ENCODE measurements around the gene NUDT4. TPM values are rescaled to one million over a fixed set of nuclear protein-coding genes. Genes with fewer than 3 reads are reported as not detected.

NUDT4 gene
- total RNA-seq, 1 experiment from 2014 or later: 93.8 TPM

DNA sequence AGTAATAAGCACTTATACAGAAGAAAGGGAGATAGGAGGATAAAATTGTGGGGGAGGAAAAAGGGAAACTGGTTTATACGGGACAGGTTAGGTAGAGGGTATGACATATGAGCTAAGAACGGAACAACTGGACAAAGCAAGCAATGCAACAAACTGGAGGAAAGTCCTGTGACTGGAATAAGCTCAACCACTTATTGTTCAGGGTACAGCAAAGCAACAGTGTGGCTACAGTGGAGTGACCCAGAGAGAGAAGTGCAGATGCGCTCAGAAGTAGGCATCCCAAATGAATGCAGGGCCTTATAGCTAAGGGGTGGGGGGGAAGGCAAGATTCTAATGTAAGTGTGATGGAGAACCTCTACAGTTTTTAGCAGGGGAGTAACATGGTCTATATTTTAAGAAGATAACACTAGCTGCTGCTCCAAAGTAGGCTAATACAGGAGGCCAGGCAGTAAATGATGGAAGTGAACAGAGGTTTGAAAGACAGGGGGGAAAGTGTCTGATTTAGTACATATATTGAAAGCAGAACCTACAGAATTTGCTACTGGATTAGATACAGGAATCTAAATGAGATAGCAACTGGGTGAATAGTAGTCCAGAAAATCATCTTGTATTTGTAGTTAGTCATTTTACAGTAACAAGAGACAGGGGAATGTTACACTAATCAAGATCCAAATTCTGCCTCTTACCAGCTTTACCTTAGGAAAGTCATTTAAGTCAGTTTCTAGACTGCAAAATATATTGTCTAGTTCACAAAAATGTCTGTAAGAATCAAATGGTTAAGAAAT lies 60.7 kb downstream of the NUDT4 start:
- intact Hi-C loops (cut with micrococcal nuclease; ENCODE audit: unreplicated experiment): no loop called here
- TF ChIP-seq, protein P1, sequence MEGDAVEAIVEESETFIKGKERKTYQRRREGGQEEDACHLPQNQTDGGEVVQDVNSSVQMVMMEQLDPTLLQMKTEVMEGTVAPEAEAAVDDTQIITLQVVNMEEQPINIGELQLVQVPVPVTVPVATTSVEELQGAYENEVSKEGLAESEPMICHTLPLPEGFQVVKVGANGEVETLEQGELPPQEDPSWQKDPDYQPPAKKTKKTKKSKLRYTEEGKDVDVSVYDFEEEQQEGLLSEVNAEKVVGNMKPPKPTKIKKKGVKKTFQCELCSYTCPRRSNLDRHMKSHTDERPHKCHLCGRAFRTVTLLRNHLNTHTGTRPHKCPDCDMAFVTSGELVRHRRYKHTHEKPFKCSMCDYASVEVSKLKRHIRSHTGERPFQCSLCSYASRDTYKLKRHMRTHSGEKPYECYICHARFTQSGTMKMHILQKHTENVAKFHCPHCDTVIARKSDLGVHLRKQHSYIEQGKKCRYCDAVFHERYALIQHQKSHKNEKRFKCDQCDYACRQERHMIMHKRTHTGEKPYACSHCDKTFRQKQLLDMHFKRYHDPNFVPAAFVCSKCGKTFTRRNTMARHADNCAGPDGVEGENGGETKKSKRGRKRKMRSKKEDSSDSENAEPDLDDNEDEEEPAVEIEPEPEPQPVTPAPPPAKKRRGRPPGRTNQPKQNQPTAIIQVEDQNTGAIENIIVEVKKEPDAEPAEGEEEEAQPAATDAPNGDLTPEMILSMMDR (conservative IDR thresholded peaks at IDR 0.05; ENCODE audit: low read depth, low read length): no peak
- no peak for TF ChIP-seq EZH2 (IDR thresholded peaks at IDR 0.05; ENCODE audit: borderline replicate concordance, low read depth, low read length, poor library complexity, severe bottlenecking)
- Histone ChIP-seq H3K27me3 (replicated peaks; ENCODE audit: insufficient read depth, low read depth, low read length, poor library complexity) (no peaks in the 10 kb centered on the region), H3K4me1 (ENCODE audit: insufficient read depth, low read length, poor library complexity, severe bottlenecking) (peaks cover 20% of the 10 kb centered on the region), H3K4me3 (ENCODE audit: low read depth, low read length, poor library complexity, severe bottlenecking) (no peak overlapping the region), H3K27ac (ENCODE audit: low read depth, low read length, poor library complexity, severe bottlenecking) (no peak overlapping the region), H3K36me3 (ENCODE audit: insufficient read depth, low read length, poor library complexity, severe bottlenecking) (no peaks in the 10 kb centered on the region), H3K9me3 (ENCODE audit: low read depth, low read length, poor library complexity, severe bottlenecking) (no peaks in the 10 kb centered on the region)
- BruUV-seq (replicated peaks): no TSS peak
- DNase-seq (ENCODE audit: low spot score): no peak
- POLR2A ChIA-PET (ENCODE audit: low non-redundant PET): no interaction called here
- CTCF ChIA-PET: interaction anchor here (0.5 kb wide), 1 partner anchor 19 kb away, joined by 4 read pairs; no protein-coding TSS in a partner anchor

DNA sequence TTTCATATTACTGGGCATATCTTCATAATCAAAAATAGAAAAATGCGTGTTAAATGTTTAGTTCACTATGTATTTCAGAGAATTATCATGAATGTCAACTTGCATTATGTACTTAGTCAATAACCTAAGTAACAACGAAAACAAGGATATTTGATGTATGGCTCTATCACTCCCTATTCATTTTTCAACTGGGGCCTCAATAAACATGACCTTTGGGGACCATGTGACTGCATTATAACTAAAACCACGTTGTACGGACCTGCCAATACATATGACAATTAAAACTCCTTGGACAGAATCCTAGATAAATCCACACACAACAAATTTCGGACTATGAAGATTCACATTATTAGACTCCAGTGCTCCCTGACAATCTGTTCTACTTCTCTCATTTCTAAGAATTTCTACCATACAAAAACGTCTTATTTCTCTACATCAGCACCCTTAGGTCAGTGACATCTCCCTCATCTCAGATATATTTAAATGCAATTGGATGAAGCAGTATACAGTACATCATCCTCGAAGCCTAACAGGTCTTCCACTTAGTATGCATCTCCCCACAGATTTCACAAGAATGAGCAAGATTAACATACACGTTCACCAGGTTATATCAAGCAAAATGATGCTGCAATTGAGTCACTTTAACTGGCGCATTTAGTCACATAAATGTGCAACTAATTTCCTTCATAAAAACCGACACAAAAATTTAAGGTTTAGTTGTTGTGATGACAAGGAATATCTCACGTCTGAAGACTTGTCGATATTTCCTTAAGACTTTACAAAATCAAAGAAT lies 62.5 kb downstream of the NUDT4 start:
- DNase-seq (ENCODE audit: low spot score): no peak
- ChIA-PET POLR2A (ENCODE audit: low non-redundant PET) (no interaction called here), CTCF (no interaction called here)
- Histone ChIP-seq H3K4me1 (ENCODE audit: insufficient read depth, low read length, poor library complexity, severe bottlenecking) (peaks cover 20% of the 10 kb centered on the region), H3K27me3 (replicated peaks; ENCODE audit: insufficient read depth, low read depth, low read length, poor library complexity) (no peaks in the 10 kb centered on the region), H3K4me3 (ENCODE audit: low read depth, low read length, poor library complexity, severe bottlenecking) (peak overlapping the region; percentile 94), H3K9me3 (ENCODE audit: low read depth, low read length, poor library complexity, severe bottlenecking) (no peaks in the 10 kb centered on the region), H3K36me3 (ENCODE audit: insufficient read depth, low read length, poor library complexity, severe bottlenecking) (no peaks in the 10 kb centered on the region), H3K27ac (ENCODE audit: low read depth, low read length, poor library complexity, severe bottlenecking) (peak overlapping the region; percentile 92)
- intact Hi-C loops (cut with micrococcal nuclease; ENCODE audit: unreplicated experiment): no loop called here
- no peak for TF ChIP-seq EZH2 (IDR thresholded peaks at IDR 0.05; ENCODE audit: borderline replicate concordance, low read depth, low read length, poor library complexity, severe bottlenecking)
- TF ChIP-seq, protein P1 (conservative IDR thresholded peaks at IDR 0.05; ENCODE audit: low read depth, low read length): no peak
- TSS peak; percentile 54 for BruUV-seq (replicated peaks)

DNA sequence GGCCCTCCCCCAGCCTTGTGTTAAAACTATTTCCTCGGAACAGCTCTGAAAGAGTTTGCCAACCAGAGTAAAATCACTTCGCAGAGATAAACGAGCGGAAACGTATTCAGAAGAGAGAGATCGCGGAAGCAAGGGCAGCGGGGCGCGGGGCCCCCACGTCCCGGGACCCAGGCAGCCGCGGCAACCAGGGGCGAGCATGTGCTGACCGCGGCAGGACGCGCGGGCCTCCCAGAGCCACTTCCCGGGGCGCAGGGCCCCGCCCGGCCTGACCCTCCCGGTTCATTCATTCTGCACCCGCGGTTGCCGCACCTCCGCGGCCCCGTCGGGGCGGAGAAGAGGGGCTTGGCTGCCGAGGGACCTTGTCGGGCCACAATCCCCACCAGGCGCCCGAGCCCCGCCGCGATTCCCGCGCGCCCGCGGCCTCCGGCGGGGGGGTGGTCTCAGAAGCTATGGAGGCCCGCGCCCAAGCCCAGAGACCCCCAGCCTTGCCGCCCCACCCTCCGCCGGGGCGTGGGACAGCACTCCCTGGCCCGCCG lies 63.4 kb downstream of the NUDT4 start:
- BruUV-seq (replicated peaks): no TSS peak
- Histone ChIP-seq H3K27me3 (replicated peaks; ENCODE audit: insufficient read depth, low read depth, low read length, poor library complexity) (no peaks in the 10 kb centered on the region), H3K4me3 (ENCODE audit: low read depth, low read length, poor library complexity, severe bottlenecking) (peak overlapping the region; percentile 94), H3K36me3 (ENCODE audit: insufficient read depth, low read length, poor library complexity, severe bottlenecking) (no peaks in the 10 kb centered on the region), H3K9me3 (ENCODE audit: low read depth, low read length, poor library complexity, severe bottlenecking) (no peaks in the 10 kb centered on the region), H3K4me1 (ENCODE audit: insufficient read depth, low read length, poor library complexity, severe bottlenecking) (peaks cover 20% of the 10 kb centered on the region), H3K27ac (ENCODE audit: low read depth, low read length, poor library complexity, severe bottlenecking) (peak overlapping the region; percentile 92)
- intact Hi-C loops (cut with micrococcal nuclease; ENCODE audit: unreplicated experiment): no loop called here
- ChIA-PET POLR2A (ENCODE audit: low non-redundant PET) (interaction anchor here (0.6 kb wide), 1 partner anchor 15 kb away, joined by 3 read pairs; no protein-coding TSS in a partner anchor), CTCF (no interaction called here)
- TF ChIP-seq, protein P1 (conservative IDR thresholded peaks at IDR 0.05; ENCODE audit: low read depth, low read length): no peak
- no peak for TF ChIP-seq EZH2 (IDR thresholded peaks at IDR 0.05; ENCODE audit: borderline replicate concordance, low read depth, low read length, poor library complexity, severe bottlenecking)
- DNase-seq (ENCODE audit: low spot score): peak; percentile 24
